ENCODE measurements around the gene MFAP4. TPM values are rescaled to one million over a fixed set of nuclear protein-coding genes. Genes with fewer than 3 reads are reported as not detected.

Gene MFAP4
- total and polyA plus RNA-seq, 9 of the 15 experiments (the other 6 are each of a cell fraction or from before 2014, with no cell fraction given), result 0.07 to 0.24 TPM; not detected in 7

DNA sequence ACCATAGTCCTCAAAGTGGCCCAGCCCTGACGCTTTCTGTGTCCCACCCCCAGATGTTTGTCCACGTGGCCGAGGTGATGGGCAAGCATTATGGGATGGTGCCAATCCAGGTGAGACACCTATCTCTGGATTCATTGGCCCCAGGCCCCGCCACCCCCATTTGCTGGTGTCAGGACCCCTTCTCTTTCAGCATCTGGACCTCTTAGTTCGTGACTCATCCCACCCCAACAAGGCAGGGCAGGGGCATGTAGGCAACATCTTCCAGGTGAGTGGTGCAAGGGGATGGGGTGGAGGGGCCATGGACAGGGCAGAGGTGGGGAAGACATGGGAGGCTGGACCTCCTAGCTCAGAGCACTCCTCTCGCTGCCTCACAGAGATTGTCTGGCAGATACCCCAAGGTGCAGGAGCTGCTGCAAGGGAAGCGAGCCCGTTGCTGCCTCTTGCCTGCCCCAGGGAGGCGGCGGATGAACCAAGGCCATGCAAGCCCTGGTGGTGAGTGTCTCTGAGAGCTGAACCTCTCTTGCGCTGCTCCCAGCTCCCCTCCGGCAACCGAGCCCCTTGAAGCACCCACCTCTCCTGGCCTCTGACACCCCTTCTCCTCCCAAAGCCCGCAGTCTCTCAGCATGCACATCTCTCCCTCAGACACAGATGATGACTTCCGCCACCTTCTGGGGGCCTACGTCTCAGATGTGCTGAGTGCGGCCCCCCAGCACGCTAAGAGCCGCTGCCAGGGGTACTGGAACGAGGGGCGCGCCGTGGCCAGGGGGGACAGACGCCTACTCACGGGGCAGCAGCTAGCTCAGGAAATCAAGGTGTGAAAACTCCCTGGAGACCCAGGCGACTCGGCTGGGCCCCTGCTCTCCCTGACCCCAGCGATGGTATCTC is 27.6 kb upstream of the MFAP4 start (continued):
- no peak for TF ChIP-seq HSF4 (CRISPR knock-in tag; IDR thresholded peaks at IDR 0.05; ENCODE audit: borderline replicate concordance)
- TF ChIP-seq, protein P1, sequence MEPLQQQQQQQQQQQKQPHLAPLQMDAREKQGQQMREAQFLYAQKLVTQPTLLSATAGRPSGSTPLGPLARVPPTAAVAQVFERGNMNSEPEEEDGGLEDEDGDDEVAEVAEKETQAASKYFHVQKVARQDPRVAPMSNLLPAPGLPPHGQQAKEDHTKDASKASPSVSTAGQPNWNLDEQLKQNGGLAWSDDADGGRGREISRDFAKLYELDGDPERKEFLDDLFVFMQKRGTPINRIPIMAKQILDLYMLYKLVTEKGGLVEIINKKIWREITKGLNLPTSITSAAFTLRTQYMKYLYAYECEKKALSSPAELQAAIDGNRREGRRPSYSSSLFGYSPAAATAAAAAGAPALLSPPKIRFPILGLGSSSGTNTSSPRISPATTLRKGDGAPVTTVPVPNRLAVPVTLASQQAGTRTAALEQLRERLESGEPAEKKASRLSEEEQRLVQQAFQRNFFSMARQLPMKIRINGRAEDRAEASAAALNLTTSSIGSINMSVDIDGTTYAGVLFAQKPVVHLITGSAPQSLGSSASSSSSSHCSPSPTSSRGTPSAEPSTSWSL (CRISPR knock-in tag; IDR thresholded peaks at IDR 0.05; ENCODE audit: borderline replicate concordance), result no peak
- no peak for TF ChIP-seq MTA2 (IDR thresholded peaks at IDR 0.05; ENCODE audit: low read depth)
- no peak for TF ChIP-seq XRCC4 (IDR thresholded peaks at IDR 0.05; ENCODE audit: extremely low read depth, insufficient read depth, insufficient read length)
- TF ChIP-seq, protein P2, sequence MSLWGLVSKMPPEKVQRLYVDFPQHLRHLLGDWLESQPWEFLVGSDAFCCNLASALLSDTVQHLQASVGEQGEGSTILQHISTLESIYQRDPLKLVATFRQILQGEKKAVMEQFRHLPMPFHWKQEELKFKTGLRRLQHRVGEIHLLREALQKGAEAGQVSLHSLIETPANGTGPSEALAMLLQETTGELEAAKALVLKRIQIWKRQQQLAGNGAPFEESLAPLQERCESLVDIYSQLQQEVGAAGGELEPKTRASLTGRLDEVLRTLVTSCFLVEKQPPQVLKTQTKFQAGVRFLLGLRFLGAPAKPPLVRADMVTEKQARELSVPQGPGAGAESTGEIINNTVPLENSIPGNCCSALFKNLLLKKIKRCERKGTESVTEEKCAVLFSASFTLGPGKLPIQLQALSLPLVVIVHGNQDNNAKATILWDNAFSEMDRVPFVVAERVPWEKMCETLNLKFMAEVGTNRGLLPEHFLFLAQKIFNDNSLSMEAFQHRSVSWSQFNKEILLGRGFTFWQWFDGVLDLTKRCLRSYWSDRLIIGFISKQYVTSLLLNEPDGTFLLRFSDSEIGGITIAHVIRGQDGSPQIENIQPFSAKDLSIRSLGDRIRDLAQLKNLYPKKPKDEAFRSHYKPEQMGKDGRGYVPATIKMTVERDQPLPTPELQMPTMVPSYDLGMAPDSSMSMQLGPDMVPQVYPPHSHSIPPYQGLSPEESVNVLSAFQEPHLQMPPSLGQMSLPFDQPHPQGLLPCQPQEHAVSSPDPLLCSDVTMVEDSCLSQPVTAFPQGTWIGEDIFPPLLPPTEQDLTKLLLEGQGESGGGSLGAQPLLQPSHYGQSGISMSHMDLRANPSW (CRISPR knock-in tag; IDR thresholded peaks at IDR 0.05), result no peak
- TF ChIP-seq MCM7 (IDR thresholded peaks at IDR 0.05), result no peak
- no peak for TF ChIP-seq TCF3 (CRISPR knock-in tag; IDR thresholded peaks at IDR 0.05)
- TF ChIP-seq, protein P3, sequence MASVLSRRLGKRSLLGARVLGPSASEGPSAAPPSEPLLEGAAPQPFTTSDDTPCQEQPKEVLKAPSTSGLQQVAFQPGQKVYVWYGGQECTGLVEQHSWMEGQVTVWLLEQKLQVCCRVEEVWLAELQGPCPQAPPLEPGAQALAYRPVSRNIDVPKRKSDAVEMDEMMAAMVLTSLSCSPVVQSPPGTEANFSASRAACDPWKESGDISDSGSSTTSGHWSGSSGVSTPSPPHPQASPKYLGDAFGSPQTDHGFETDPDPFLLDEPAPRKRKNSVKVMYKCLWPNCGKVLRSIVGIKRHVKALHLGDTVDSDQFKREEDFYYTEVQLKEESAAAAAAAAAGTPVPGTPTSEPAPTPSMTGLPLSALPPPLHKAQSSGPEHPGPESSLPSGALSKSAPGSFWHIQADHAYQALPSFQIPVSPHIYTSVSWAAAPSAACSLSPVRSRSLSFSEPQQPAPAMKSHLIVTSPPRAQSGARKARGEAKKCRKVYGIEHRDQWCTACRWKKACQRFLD (CRISPR knock-in tag; IDR thresholded peaks at IDR 0.05), result no peak
- no peak for TF ChIP-seq ESRRA (IDR thresholded peaks at IDR 0.05; ENCODE audit: borderline replicate concordance, low read depth)
